Rectal smooth muscle tissue (tissue), 1 donor: Measurements from ENCODE around the gene DSCAM.

Experiments
- H3K27ac ChIP-seq: one replicate; pipeline ENCODE4 v1.7.0; 2013; ENCODE audit warnings: low read depth, low read length, inconsistent platforms
- H3K27me3 ChIP-seq: one replicate; pipeline ENCODE4 v1.7.0; 2013; ENCODE audit warnings: low read length; ENCODE audit not compliant: control insufficient read depth, insufficient read depth
- H3K36me3 ChIP-seq: one replicate; pipeline ENCODE4 v1.7.0; 2013; ENCODE audit warnings: low read length; ENCODE audit not compliant: control insufficient read depth, insufficient read depth
- H3K4me1 ChIP-seq: one replicate; pipeline ENCODE4 v1.7.0; 2013; ENCODE audit warnings: low read length; ENCODE audit not compliant: control insufficient read depth, insufficient read depth
- H3K4me3 ChIP-seq: one replicate; pipeline ENCODE4 v1.7.0; 2013; ENCODE audit warnings: low read length
- H3K9ac ChIP-seq: one replicate; pipeline ENCODE4 v1.7.0; 2013; ENCODE audit warnings: low read length

DSCAM gene

GRCh38 chr21:40707656-40708244 lies 139.2 kb downstream of the DSCAM start:
- H3K9ac ChIP-seq: no peak overlapping the region
- no peaks in the 10 kb centered on the region for H3K27me3 ChIP-seq
- no peaks in the 10 kb centered on the region for H3K4me1 ChIP-seq
- no peaks in the 10 kb centered on the region for H3K36me3 ChIP-seq
- no peak overlapping the region for H3K4me3 ChIP-seq
- no peak overlapping the region for H3K27ac ChIP-seq

- Histone ChIP-seq H3K4me1 (no peaks in the 10 kb centered on the region), H3K4me3 (no peak overlapping the region), H3K27me3 (no peaks in the 10 kb centered on the region), H3K27ac (no peak overlapping the region), H3K36me3 (no peaks in the 10 kb centered on the region), H3K9ac (no peak overlapping the region)
These were observed 139.9 kb downstream of the DSCAM start for GRCh38 chr21:40706806-40707655.

GRCh38 chr21:40706176-40706575 lies 140.8 kb downstream of the DSCAM start:
- no peak overlapping the region for H3K9ac ChIP-seq
- no peaks in the 10 kb centered on the region for H3K27me3 ChIP-seq
- H3K27ac ChIP-seq: no peak overlapping the region
- H3K4me3 ChIP-seq: no peak overlapping the region
- H3K36me3 ChIP-seq: no peaks in the 10 kb centered on the region
- no peaks in the 10 kb centered on the region for H3K4me1 ChIP-seq

- no peaks in the 10 kb centered on the region for H3K36me3 ChIP-seq
- H3K4me1 ChIP-seq: no peaks in the 10 kb centered on the region
- H3K27me3 ChIP-seq: no peaks in the 10 kb centered on the region
- no peak overlapping the region for H3K4me3 ChIP-seq
- H3K9ac ChIP-seq: no peak overlapping the region
- H3K27ac ChIP-seq: no peak overlapping the region
These were observed 142.8 kb downstream of the DSCAM start for GRCh38 chr21:40704141-40704540.

GRCh38 chr21:40699366-40699765 lies 147.6 kb downstream of the DSCAM start:
- Histone ChIP-seq H3K36me3 (no peaks in the 10 kb centered on the region), H3K27me3 (no peaks in the 10 kb centered on the region), H3K27ac (no peak overlapping the region), H3K4me1 (no peaks in the 10 kb centered on the region), H3K9ac (no peak overlapping the region), H3K4me3 (no peak overlapping the region)

GRCh38 chr21:40696246-40696645 lies 150.7 kb downstream of the DSCAM start:
- Histone ChIP-seq H3K27me3 (no peaks in the 10 kb centered on the region), H3K36me3 (no peaks in the 10 kb centered on the region), H3K9ac (no peak overlapping the region), H3K4me1 (no peaks in the 10 kb centered on the region), H3K27ac (no peak overlapping the region), H3K4me3 (no peak overlapping the region)

- Histone ChIP-seq H3K9ac (no peak overlapping the region), H3K27ac (no peak overlapping the region), H3K4me3 (no peak overlapping the region), H3K27me3 (no peaks in the 10 kb centered on the region), H3K4me1 (no peaks in the 10 kb centered on the region), H3K36me3 (no peaks in the 10 kb centered on the region)
These were observed 157.1 kb downstream of the DSCAM start for GRCh38 chr21:40689840-40690360.

- H3K27me3 ChIP-seq: no peaks in the 10 kb centered on the region
- H3K4me3 ChIP-seq: no peak overlapping the region
- no peaks in the 10 kb centered on the region for H3K36me3 ChIP-seq
- H3K9ac ChIP-seq: no peak overlapping the region
- H3K4me1 ChIP-seq: no peaks in the 10 kb centered on the region
- no peak overlapping the region for H3K27ac ChIP-seq
These were observed 157.7 kb downstream of the DSCAM start for GRCh38 chr21:40689217-40689616.

- Histone ChIP-seq H3K27me3 (no peaks in the 10 kb centered on the region), H3K27ac (no peak overlapping the region), H3K36me3 (no peaks in the 10 kb centered on the region), H3K4me1 (no peaks in the 10 kb centered on the region), H3K4me3 (no peak overlapping the region), H3K9ac (no peak overlapping the region)
These were observed 158.7 kb downstream of the DSCAM start for GRCh38 chr21:40688106-40688864.

- Histone ChIP-seq H3K27me3 (no peaks in the 10 kb centered on the region), H3K36me3 (no peaks in the 10 kb centered on the region), H3K4me3 (no peak overlapping the region), H3K27ac (no peak overlapping the region), H3K9ac (no peak overlapping the region), H3K4me1 (no peaks in the 10 kb centered on the region)
These were observed 159.3 kb downstream of the DSCAM start for GRCh38 chr21:40687625-40688024.

- H3K27ac ChIP-seq: no peak overlapping the region
- no peak overlapping the region for H3K9ac ChIP-seq
- no peaks in the 10 kb centered on the region for H3K27me3 ChIP-seq
- no peaks in the 10 kb centered on the region for H3K4me1 ChIP-seq
- no peaks in the 10 kb centered on the region for H3K36me3 ChIP-seq
- no peak overlapping the region for H3K4me3 ChIP-seq
These were observed 160.4 kb downstream of the DSCAM start for GRCh38 chr21:40686526-40686925.

GRCh38 chr21:40685141-40685540 lies 161.8 kb downstream of the DSCAM start:
- Histone ChIP-seq H3K36me3 (no peaks in the 10 kb centered on the region), H3K27me3 (no peaks in the 10 kb centered on the region), H3K27ac (no peak overlapping the region), H3K4me1 (no peaks in the 10 kb centered on the region), H3K4me3 (no peak overlapping the region), H3K9ac (no peak overlapping the region)
